ENCODE measurements around the gene METTL24. TPM values are rescaled to one million over a fixed set of nuclear protein-coding genes. Genes with fewer than 3 reads are reported as not detected.

The METTL24 gene
- total RNA-seq, 1 donor from 2014 or later, result 2.3 TPM

DNA sequence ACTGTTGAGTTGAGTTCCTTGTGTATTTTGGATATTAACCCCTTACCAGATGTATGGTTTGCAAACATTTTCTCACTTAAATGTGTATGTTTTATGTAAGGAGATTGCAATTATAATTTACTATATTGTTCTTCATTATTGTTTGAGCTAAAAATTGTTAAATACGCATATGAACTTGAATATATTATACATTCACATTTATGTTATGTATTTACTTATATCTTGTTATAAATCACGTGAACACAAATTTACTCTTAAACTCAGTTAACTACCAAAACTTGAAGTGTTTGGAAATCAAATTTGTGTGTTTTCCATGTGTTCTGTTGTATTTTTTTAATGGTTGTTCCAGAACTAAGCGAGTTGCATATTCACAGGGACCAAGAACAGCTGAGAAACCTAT, 159.6 kb downstream of the METTL24 start:
- Histone ChIP-seq H3K4me3 (ENCODE audit: low read depth, low read length) (no peak overlapping the region), H3K36me3 (ENCODE audit: control insufficient read depth, insufficient read depth, low read length) (no peaks in the 10 kb centered on the region), H3K27me3 (ENCODE audit: control insufficient read depth, insufficient read depth, low read length) (no peaks in the 10 kb centered on the region)
- DNase-seq (ENCODE audit: low read depth), result no peak
- no peak for TF ChIP-seq CTCF (IDR thresholded peaks at IDR 0.05; ENCODE audit: insufficient read depth, low read length, poor library complexity, severe bottlenecking)

DNA sequence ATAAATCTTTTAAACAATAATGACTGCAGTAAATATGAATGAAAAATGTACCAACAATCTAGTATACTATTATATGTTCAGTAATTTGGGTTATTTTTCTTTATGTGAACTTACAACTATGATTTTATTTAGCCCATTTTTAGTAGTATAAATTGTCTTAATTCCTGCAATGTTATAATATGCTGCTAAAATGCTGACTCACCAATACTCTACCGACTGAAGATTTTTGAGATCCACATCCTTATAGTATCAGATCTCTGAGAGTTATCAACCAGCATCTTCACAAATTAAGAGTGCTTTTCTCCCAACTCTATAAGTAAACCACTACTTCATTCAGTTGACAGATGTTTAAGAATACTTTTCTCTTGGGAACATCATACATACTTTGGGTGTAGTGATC, 161.3 kb downstream of the METTL24 start:
- H3K4me3 ChIP-seq (ENCODE audit: low read depth, low read length), result no peak overlapping the region
- TF ChIP-seq CTCF (IDR thresholded peaks at IDR 0.05; ENCODE audit: insufficient read depth, low read length, poor library complexity, severe bottlenecking), result no peak
- no peak for DNase-seq (ENCODE audit: low read depth)
- H3K36me3 ChIP-seq (ENCODE audit: control insufficient read depth, insufficient read depth, low read length), result no peaks in the 10 kb centered on the region
- no peaks in the 10 kb centered on the region for H3K27me3 ChIP-seq (ENCODE audit: control insufficient read depth, insufficient read depth, low read length)

DNA sequence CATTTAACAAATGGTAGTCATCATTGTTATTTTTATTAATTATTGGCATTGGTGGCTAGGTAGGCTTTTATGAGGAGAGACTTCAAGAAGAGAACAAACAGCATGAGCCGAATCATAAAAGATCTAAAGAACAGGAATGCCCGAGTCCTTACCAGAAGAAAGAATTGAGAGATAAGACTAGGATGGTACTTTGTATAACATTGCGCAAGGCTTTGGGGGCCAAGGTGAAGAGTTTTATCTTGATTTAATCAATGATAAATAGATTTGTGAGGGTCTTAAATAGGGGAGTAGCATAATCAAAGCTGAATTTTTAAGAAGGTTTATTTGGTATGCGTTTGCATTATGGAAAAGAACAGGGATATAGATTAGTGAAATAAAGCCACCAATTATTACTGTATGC, 162.5 kb downstream of the METTL24 start:
- no peak for DNase-seq (ENCODE audit: low read depth)
- no peak overlapping the region for H3K4me3 ChIP-seq (ENCODE audit: low read depth, low read length)
- no peaks in the 10 kb centered on the region for H3K27me3 ChIP-seq (ENCODE audit: control insufficient read depth, insufficient read depth, low read length)
- TF ChIP-seq CTCF (IDR thresholded peaks at IDR 0.05; ENCODE audit: insufficient read depth, low read length, poor library complexity, severe bottlenecking), result no peak
- no peaks in the 10 kb centered on the region for H3K36me3 ChIP-seq (ENCODE audit: control insufficient read depth, insufficient read depth, low read length)

Other genes with a start within 250 kb of the METTL24 start
- 11.2 and 15.3 TPM in 2 replicates for gene WASF1, start 178.7 kb downstream of the METTL24 start, total RNA-seq
- gene CDC40, start 177.9 kb downstream of the METTL24 start, total RNA-seq, result 15.1 and 17.3 TPM in 2 replicates
- gene DDO, start 57.2 kb upstream of the METTL24 start, total RNA-seq, result 0.07 and 0.29 TPM in 2 replicates
- 0.71 TPM in 1 of 2 replicates, not detected in the other for gene SLC22A16, start 118.3 kb upstream of the METTL24 start, total RNA-seq